Measurements from ENCODE around the gene GRPEL1.

Gene GRPEL1

GRCh38 chr4:7021355-7021754 is 46.5 kb downstream of the GRPEL1 start:
- no peak for FAIRE-seq

GRCh38 chr4:7020856-7021255 is 47.0 kb downstream of the GRPEL1 start:
- FAIRE-seq, result no peak

- no peak for FAIRE-seq
Observed at GRCh38 chr4:7020290-7020689, 47.6 kb downstream of the GRPEL1 start.

GRCh38 chr4:7019367-7019766 is 48.5 kb downstream of the GRPEL1 start:
- FAIRE-seq, result no peak

GRCh38 chr4:7018281-7018680 is 49.6 kb downstream of the GRPEL1 start:
- FAIRE-seq, result no peak

- no peak for FAIRE-seq
Observed at GRCh38 chr4:7017446-7018048, 50.3 kb downstream of the GRPEL1 start.

GRCh38 chr4:7016512-7016911 is 51.4 kb downstream of the GRPEL1 start:
- FAIRE-seq, result no peak

- no peak for FAIRE-seq
Observed at GRCh38 chr4:7016086-7016485, 51.8 kb downstream of the GRPEL1 start.

GRCh38 chr4:7015383-7016035 is 52.4 kb downstream of the GRPEL1 start:
- FAIRE-seq, result no peak

GRCh38 chr4:7014815-7015214 is 53.0 kb downstream of the GRPEL1 start:
- no peak for FAIRE-seq

- FAIRE-seq, result no peak
Observed at GRCh38 chr4:7013175-7013574, 54.7 kb downstream of the GRPEL1 start.

- no peak for FAIRE-seq
Observed at GRCh38 chr4:7009564-7009963, 58.3 kb downstream of the GRPEL1 start.
